SU-DHL-6 (cell line): ENCODE data around the gene PHF10.

Experiments used
- H2AFZ ChIP-seq: fragments of 200-600 bp; sonication (generic); 2 replicates; pipeline ENCODE4 v1.6.1; 2014; ENCODE audit warnings: low read depth, mild to moderate bottlenecking, moderate library complexity, mixed read lengths, antibody characterized with exemption, low read length; ENCODE audit not compliant: severe bottlenecking
- H3F3A ChIP-seq: fragments of 200-600 bp; shearing (Covaris generic); 2 replicates; pipeline ENCODE4 v1.6.0; 2016; ENCODE audit warnings: antibody characterized with exemption, mild to moderate bottlenecking; ENCODE audit not compliant: insufficient read depth
- H3K27ac ChIP-seq: fragments of 200-600 bp; sonication (generic); 2 replicates; pipeline ENCODE4 v1.5.1; 2016; ENCODE audit warnings: low read depth, mild to moderate bottlenecking, low read length, moderate library complexity, mixed read lengths
- H3K27me3 ChIP-seq: fragments of 200-600 bp; sonication (generic), shearing (Covaris generic); 2 replicates; pipeline ENCODE4 v1.6.0; 2014; ENCODE audit warnings: mild to moderate bottlenecking, low read length
- H3K36me3 ChIP-seq: fragments of 200-600 bp; sonication (generic); 2 replicates; pipeline ENCODE4 v1.6.1; 2014; ENCODE audit warnings: mild to moderate bottlenecking, low read length, mixed read lengths
- H3K4me2 ChIP-seq: fragments of 300-600, 200-600 bp; shearing (Covaris generic), sonication (generic); 2 replicates; pipeline ENCODE4 v1.6.0; 2014; ENCODE audit warnings: low read length, low read depth, mild to moderate bottlenecking; ENCODE audit not compliant: poor library complexity, severe bottlenecking
- H3K4me3 ChIP-seq: fragments of 200-600 bp; sonication (generic); 2 replicates; pipeline ENCODE4 v1.5.1; 2014; ENCODE audit warnings: antibody characterized with exemption, low read length, mild to moderate bottlenecking, mixed read lengths; ENCODE audit not compliant: insufficient read depth, poor library complexity, severe bottlenecking
- H3K79me2 ChIP-seq: fragments of 200-600 bp; sonication (generic); 2 replicates; pipeline ENCODE4 v1.6.1; 2014; ENCODE audit warnings: mild to moderate bottlenecking, low read length, moderate library complexity; ENCODE audit not compliant: insufficient read depth
- H3K9ac ChIP-seq: fragments of 200-600 bp; sonication (generic); 2 replicates; pipeline ENCODE4 v1.7.0; 2014; ENCODE audit warnings: mild to moderate bottlenecking, low read length
- H3K9me2 ChIP-seq: fragments of 200-600 bp; sonication (generic); replicated peaks from 2 replicates; pipeline ENCODE4 v1.6.1; 2014; ENCODE audit warnings: low read length; ENCODE audit not compliant: insufficient read depth
- H3K9me3 ChIP-seq: fragments of 200-600 bp; sonication (generic); 2 replicates; pipeline ENCODE4 v1.6.1; 2014; ENCODE audit warnings: low read length, mixed read lengths; ENCODE audit not compliant: insufficient read depth
- H4K20me1 ChIP-seq: fragments of 200-600 bp; sonication (generic); 2 replicates; pipeline ENCODE4 v1.6.1; 2014; ENCODE audit warnings: low read depth, mild to moderate bottlenecking, antibody characterized with exemption, low read length, moderate library complexity, mixed read lengths
- CTCF ChIP-seq: fragments of 200-600 bp; sonication (generic); IDR thresholded peaks from one replicate; pipeline ENCODE4 v1.5.1; 2017; ENCODE audit warnings: antibody characterized with exemption, mild to moderate bottlenecking, low read length, moderate library complexity; ENCODE audit not compliant: insufficient read depth, poor library complexity, severe bottlenecking
- EZH2phosphoT487 ChIP-seq: fragments of 200-600 bp; sonication (generic), shearing (Covaris generic); conservative IDR thresholded peaks from 2 replicates; pipeline ENCODE4 v1.6.1; 2018; ENCODE audit warnings: mild to moderate bottlenecking, antibody characterized with exemption, low read length, moderate library complexity, mixed read lengths

PHF10 gene

GRCh38 chr6:169678342-169678741 is 46.0 kb downstream of the PHF10 start:
- no peak for TF ChIP-seq CTCF
- no peak for TF ChIP-seq EZH2phosphoT487
- no peaks in the 10 kb centered on the region for H3K9me2 ChIP-seq
- H3K4me2 ChIP-seq = no peak overlapping the region
- no peaks in the 10 kb centered on the region for H3K27me3 ChIP-seq
- no peaks in the 10 kb centered on the region for H4K20me1 ChIP-seq
- H3K4me3 ChIP-seq = no peak overlapping the region
- no peaks in the 10 kb centered on the region for H3K9me3 ChIP-seq
- H3K36me3 ChIP-seq = peaks cover 13% of the 10 kb centered on the region
- no peak overlapping the region for H2AFZ ChIP-seq
- H3K79me2 ChIP-seq = peaks cover 6% of the 10 kb centered on the region; the same call in 1 of the 2 replicates
- H3K9ac ChIP-seq = no peak overlapping the region
- H3K27ac ChIP-seq = no peak overlapping the region
- no peaks in the 10 kb centered on the region for H3F3A ChIP-seq

- Histone ChIP-seq H3K27ac (no peak overlapping the region), H3K9me2 (no peaks in the 10 kb centered on the region), H4K20me1 (no peaks in the 10 kb centered on the region), H3K79me2 (0 out of 2 replicates have a peak, but pooled peaks cover 6% of the 10 kb centered on the region), H3K4me2 (no peak overlapping the region), H2AFZ (no peak overlapping the region), H3F3A (no peaks in the 10 kb centered on the region), H3K9me3 (no peaks in the 10 kb centered on the region), H3K9ac (no peak overlapping the region), H3K27me3 (no peaks in the 10 kb centered on the region), H3K4me3 (no peak overlapping the region), H3K36me3 (peaks cover 18% of the 10 kb centered on the region)
- no peak for TF ChIP-seq EZH2phosphoT487
- TF ChIP-seq CTCF = no peak
These were observed 47.2 kb downstream of the PHF10 start for GRCh38 chr6:169677096-169677495.

- TF ChIP-seq CTCF = no peak
- no peak for TF ChIP-seq EZH2phosphoT487
- no peaks in the 10 kb centered on the region for H3K79me2 ChIP-seq
- no peaks in the 10 kb centered on the region for H4K20me1 ChIP-seq
- H3K4me3 ChIP-seq = no peak overlapping the region
- H3K27ac ChIP-seq = no peak overlapping the region
- H3K9ac ChIP-seq = no peak overlapping the region
- no peaks in the 10 kb centered on the region for H3K9me2 ChIP-seq
- H3F3A ChIP-seq = no peaks in the 10 kb centered on the region
- peaks cover 9% of the 10 kb centered on the region; the same call in 1 of the 2 replicates for H3K36me3 ChIP-seq
- H3K9me3 ChIP-seq = no peaks in the 10 kb centered on the region
- H3K27me3 ChIP-seq = no peaks in the 10 kb centered on the region
- H2AFZ ChIP-seq = no peak overlapping the region
- no peak overlapping the region for H3K4me2 ChIP-seq
These were observed 49.3 kb downstream of the PHF10 start for GRCh38 chr6:169675011-169675410.
